ENCODE results near the gene SNAP25.

SNAP25 gene

DNA sequence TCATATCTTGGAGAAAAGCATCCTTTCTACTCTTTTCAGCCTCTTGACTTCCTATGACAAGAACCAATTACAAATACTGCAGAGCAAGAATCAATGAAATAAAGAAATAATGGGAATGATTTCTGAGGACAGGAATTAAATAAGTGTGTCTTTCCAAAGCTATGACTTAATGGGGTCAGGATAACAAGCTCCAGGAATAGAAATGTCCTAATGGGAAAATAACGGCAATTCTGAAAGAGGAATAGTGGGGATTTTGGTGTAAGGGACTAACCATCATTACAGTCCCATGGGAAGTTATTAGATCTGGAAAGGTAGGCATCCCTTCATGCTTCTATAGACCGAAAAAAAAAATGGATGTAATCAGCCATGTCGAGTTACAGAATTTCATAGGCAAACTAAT lies 28.2 kb upstream of the SNAP25 start:
- H3K4me3 ChIP-seq (ENCODE audit: low read depth, low read length) = no peak overlapping the region
- TF ChIP-seq, protein P1, sequence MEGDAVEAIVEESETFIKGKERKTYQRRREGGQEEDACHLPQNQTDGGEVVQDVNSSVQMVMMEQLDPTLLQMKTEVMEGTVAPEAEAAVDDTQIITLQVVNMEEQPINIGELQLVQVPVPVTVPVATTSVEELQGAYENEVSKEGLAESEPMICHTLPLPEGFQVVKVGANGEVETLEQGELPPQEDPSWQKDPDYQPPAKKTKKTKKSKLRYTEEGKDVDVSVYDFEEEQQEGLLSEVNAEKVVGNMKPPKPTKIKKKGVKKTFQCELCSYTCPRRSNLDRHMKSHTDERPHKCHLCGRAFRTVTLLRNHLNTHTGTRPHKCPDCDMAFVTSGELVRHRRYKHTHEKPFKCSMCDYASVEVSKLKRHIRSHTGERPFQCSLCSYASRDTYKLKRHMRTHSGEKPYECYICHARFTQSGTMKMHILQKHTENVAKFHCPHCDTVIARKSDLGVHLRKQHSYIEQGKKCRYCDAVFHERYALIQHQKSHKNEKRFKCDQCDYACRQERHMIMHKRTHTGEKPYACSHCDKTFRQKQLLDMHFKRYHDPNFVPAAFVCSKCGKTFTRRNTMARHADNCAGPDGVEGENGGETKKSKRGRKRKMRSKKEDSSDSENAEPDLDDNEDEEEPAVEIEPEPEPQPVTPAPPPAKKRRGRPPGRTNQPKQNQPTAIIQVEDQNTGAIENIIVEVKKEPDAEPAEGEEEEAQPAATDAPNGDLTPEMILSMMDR (IDR thresholded peaks at IDR 0.05; ENCODE audit: low read depth, low read length, missing control alignments) = no peak
- no peak for DNase-seq (ENCODE audit: low read depth)

DNA sequence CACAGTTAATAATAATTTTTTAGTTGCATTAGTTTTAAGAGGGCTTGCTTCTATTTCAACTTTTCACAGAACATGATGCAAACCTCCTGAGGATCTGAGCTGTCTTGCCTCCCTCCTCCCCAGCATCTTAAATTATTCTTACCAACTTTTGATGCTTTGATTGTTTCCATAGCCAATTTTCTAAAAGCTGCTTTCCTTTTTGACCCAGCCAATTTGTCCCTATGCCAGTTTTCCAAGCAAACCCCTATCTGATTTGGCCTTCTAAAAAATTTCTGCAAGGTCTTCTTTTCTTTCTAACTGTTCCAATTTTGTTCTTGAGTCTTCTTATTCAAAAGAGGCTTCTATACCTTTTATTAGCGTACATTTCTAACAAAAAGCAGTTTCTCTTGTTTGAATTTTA lies 26.5 kb upstream of the SNAP25 start:
- TF ChIP-seq, protein P1 (IDR thresholded peaks at IDR 0.05; ENCODE audit: low read depth, low read length, missing control alignments) = no peak

DNA sequence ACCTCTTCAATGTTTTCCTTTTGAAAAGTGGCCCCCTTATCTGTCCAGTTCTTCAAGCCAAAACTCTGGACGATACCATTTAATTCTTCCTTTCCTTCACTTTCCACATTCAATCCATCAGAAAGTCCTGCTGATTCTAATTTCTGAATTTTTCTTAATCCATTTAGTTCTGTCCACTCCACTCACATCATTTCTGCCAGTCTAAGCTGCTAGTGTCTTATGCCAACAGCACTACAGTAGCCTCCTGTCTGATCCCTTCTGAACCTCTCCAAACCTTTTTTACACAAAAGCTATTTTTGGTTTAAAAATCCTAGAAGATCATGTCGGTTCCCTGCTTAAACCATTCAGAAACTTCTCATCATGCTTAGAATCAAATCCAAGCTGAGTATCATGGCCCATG lies 24.5 kb upstream of the SNAP25 start:
- H3K4me3 ChIP-seq (ENCODE audit: low read depth, low read length) = no peak overlapping the region
- DNase-seq (ENCODE audit: low read depth) = no peak
- TF ChIP-seq, protein P1 (IDR thresholded peaks at IDR 0.05; ENCODE audit: low read depth, low read length, missing control alignments) = no peak

More for the DNA sequence above, 26.5 kb upstream of the SNAP25 start:
- DNase-seq (ENCODE audit: low read depth) = no peak
- H3K4me3 ChIP-seq (ENCODE audit: low read depth, low read length) = no peak overlapping the region

DNA sequence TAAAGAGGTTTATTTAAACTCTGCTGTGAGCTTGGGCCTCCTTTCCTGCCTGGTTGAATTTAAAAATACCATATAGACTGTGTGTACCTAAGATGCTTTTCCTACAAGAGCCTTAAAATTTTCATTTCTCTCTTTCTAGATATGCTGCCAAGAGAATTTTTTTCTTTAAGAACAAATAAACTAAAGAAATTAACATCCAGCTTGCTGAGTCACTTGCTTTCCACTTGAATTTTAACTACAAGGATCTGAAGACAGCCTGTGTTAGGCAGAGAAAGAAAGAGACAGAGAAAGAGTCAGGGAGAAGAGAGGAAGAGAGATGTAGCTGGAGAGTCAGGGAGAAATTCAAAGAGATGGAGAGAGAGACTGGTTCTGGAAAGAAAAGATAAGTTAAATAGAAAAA lies 18.3 kb upstream of the SNAP25 start:
- no peak for DNase-seq (ENCODE audit: low read depth)
- TF ChIP-seq, protein P1 (IDR thresholded peaks at IDR 0.05; ENCODE audit: low read depth, low read length, missing control alignments) = no peak
- H3K4me3 ChIP-seq (ENCODE audit: low read depth, low read length) = no peak overlapping the region

DNA sequence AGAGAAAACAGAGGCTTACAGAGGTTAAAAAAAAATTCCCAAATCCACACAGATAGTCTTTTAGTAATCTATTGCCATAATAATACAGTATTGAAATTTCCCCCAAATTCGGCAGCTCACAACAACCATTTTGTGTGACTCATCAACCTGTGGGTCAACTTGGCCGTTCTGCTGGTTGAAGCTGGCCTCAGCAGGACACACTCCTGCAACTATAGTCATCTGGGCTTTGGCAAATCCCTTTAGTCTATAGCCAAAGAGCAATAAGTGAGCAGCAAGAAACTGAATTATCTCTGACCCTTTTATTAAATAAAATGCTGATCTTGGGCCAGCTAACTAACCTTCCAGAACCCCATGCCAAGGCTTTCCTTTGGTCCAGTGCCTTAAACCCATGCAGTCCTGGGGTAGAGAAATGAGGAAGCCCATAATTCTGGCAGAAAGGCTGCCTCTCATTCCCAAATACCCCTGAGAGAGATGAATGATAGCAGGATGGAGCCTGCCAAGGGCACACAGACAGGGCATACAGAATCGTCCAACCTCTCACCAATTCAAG lies 17.2 kb upstream of the SNAP25 start:
- TF ChIP-seq, protein P1 (IDR thresholded peaks at IDR 0.05; ENCODE audit: low read depth, low read length, missing control alignments) = no peak
- DNase-seq (ENCODE audit: low read depth) = no peak
- no peak overlapping the region for H3K4me3 ChIP-seq (ENCODE audit: low read depth, low read length)

DNA sequence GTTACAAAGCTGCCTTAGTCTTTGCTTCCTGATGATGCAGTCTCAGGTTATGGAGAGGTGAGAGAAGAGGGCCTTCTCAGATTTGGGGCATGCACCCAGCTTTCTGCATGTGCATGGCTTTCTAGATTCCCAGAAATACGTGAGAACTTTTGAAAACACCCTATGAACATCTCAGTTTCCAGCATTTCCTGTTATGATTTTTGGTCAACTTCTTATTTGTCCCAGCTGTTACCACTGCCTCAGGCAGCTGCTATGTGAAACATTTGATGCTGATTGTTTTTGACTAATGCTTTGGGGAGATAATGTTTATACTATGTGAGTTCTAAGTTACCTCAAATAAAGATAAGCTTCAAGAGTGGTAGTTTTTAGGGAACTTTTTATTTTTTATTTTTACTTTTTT lies 9.5 kb upstream of the SNAP25 start:
- H3K4me3 ChIP-seq (ENCODE audit: low read depth, low read length) = no peak overlapping the region
- TF ChIP-seq, protein P1 (IDR thresholded peaks at IDR 0.05; ENCODE audit: low read depth, low read length, missing control alignments) = no peak
- no peak for DNase-seq (ENCODE audit: low read depth)

DNA sequence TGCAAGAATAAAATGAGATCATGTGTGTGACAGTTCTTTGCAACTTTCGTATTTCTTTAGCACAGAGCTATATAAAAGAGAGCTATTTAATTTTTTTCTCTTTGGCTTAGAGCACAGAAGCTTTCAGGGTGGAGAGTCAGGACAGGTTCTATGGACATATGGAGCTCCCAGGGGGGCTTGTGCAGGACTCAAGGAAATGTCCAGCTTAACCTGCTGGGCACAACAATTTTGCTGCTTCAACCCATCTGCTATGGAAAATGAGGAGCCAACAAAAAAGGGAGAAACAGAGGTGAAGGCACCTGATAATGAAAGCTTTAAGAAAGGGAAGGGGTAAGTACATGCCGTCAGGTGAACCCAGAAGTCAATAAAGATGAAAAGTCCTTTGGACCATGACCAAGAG lies 5.1 kb upstream of the SNAP25 start:
- no peak overlapping the region for H3K4me3 ChIP-seq (ENCODE audit: low read depth, low read length)
- no peak for DNase-seq (ENCODE audit: low read depth)
- TF ChIP-seq, protein P1 (IDR thresholded peaks at IDR 0.05; ENCODE audit: low read depth, low read length, missing control alignments) = no peak

All from GM12864 (cell line).